Fibroblast of villous mesenchyme (primary cell): Measurements from ENCODE around the gene COL4A3. TPM values are rescaled to one million over a fixed set of nuclear protein-coding genes. Genes with fewer than 3 reads are reported as not detected.

Experiments used
- DNase-seq: peaks from one replicate; pipeline ENCODE4 v3.0.0-alpha.2; 2010; ENCODE audit warnings: low read depth
- H3K4me3 ChIP-seq: 2 replicates; pipeline ENCODE4 v1.5.1; 2011; ENCODE audit warnings: low read depth, mild to moderate bottlenecking, low read length
- CTCF ChIP-seq: IDR thresholded peaks from 2 replicates; pipeline ENCODE4 v1.5.1; 2012; ENCODE audit warnings: low read depth, mild to moderate bottlenecking, low read length; ENCODE audit not compliant: insufficient read depth
- total RNA-seq: library from RNA; depleted of rRNA; stranded (reverse); fragments of >200 nt; gene quantifications from 2 replicates; pipeline ENCODE4 v1.2.3, GENCODE V29; 2012

COL4A3 gene
- total RNA-seq, 1 donor: under 0.01 TPM

- no peak for TF ChIP-seq CTCF
- H3K4me3 ChIP-seq: no peak overlapping the region
- no peak for DNase-seq
Measured at GRCh38 chr2:227351639-227352038, 187.2 kb downstream of the COL4A3 start.

- no peak for DNase-seq
- H3K4me3 ChIP-seq: no peak overlapping the region
- no peak for TF ChIP-seq CTCF
Measured at GRCh38 chr2:227360351-227360750, 195.9 kb downstream of the COL4A3 start.

GRCh38 chr2:227363756-227364155, 199.3 kb downstream of the COL4A3 start:
- no peak for TF ChIP-seq CTCF
- no peak for DNase-seq

More at GRCh38 chr2:227363756-227364155, 199.3 kb downstream of the COL4A3 start:
- H3K4me3 ChIP-seq: no peak overlapping the region

Other genes starting within 250 kb of the COL4A3 start
- gene COL4A4, start 419 bp upstream of the COL4A3 start, total RNA-seq: under 0.01 and 0.43 TPM in 2 replicates
- gene MFF, start 160.6 kb downstream of the COL4A3 start, total RNA-seq: 67.0 and 85.9 TPM in 2 replicates
- gene TM4SF20, start 214.7 kb downstream of the COL4A3 start, total RNA-seq: under 0.01 TPM in 1 of 2 replicates, not detected in the other
- gene SCYGR1, start 223.3 kb downstream of the COL4A3 start, total RNA-seq: not detected in 2 replicates